HG03571 (cell line): ENCODE measurements around the gene B3GAT1.
"Not testable (repeated sequence)": the region's sequence is repeated elsewhere in the genome, so short reads cannot be mapped to it uniquely, and the experiment has no call there.

Experiments used
- ATAC-seq: cut with Tn5 transposase; IDR thresholded peaks from one replicate; pipeline ENCODE4 v1.9.1; 2021; ENCODE audit not compliant: unreplicated experiment

B3GAT1 gene

DNA sequence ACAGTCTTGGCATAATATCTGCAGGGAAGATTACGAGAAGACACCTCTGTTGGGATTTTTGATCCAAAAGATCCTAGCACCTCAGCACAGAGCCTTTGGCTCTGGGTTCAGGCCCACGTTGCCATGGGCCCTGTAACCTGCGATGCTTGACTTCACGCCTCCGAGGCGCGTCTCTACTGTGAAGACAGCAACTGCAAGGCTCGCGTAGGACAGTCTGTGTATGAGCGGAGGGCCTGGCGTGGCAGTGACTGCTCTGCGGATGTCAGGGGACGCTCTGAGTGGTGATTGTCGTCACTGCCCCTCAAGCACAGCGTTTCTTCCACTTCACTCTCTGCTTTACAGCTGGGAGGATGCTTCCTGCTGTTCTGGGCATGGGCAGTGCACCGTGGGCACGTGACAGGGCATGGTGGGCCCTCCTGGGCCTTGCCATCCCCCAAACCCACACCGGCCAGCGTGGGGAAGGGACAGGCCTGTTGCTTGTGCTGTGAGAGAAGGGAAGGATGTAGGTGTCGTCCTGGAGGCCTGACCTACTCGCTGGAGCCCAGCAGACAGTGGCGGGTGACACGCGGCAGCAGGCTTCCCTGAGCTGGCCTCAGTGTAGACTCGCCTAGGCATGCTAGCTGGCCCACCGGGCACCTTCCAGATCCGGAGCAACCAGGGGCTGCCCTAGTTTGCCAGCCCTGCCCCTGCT is 53.7 kb downstream of the B3GAT1 start:
- no peak for ATAC-seq

DNA sequence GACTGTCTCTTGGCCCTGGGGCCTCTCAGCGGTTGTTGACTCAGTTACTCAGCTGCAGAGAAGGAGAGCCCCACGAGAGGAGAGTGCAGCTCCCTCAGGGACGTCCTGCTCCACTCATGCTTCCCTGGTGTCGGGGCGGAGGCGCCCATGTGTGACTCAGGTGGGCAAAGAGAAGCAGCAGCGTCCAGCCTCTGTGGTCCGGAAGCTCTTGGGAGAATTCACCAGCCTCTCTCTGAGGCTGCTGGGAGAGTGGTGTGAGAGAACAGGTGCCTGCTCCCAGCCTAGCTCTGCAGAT is 54.5 kb downstream of the B3GAT1 start:
- no peak for ATAC-seq

DNA sequence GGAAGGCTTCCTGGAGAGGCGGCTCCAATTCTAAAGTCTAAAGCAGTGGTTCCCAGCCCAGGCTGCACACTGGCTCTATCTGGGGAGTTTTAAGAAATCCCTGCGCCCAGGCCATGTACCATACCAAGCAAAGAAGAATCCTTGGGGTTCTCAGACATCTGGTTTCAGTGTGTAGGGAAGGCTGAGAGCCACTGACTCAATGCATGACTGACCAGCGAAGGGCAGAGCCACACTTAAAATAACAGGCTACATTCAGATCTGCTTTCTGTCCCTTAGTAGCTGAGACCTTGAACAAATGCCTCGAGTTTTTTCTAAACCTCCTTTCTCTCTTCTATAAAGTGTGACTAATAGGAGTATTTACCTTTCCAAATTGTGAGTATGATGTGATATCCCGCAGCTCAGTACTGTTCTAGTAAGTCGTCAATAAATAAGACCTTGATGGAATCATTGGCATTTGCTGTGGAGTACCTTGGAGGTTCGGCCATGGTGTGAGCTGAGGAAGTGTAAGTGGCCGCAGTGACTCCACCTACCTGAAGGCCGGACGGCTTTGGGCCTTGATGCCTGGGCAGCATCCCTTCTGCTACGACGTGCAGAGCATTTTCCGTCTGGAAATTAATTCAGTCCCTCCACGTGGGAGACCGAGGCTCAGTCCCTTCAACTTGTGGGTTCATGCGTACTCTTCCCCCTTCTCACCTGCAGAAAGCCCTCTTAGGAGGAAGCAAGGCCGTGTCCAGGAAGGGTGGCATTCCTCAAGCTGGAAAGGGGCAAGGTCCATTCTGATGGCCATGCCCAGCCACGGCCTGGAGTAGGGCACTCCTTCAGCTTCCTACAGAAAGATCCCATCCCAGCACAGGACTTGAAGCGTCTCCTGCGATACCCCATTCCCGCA is 55.1 kb downstream of the B3GAT1 start:
- ATAC-seq = no peak

DNA sequence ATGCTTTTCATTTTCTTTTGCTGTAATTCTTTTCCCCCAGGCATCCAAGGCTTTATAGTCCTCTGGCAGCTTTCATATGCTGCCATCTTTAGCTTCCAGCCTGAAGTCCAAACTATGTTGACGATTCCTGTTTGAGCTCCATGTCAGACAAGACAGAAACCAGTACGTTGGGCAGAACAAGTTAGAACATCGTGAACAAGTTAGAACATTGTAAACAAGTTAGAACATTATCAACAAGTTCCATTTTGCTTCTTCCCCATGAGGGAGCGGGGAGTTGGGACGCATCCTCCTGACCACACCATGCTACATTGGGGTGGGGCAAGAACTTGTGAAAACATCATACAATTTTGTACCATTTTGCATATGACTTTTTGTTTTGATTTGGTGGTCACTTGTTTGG is 56.4 kb downstream of the B3GAT1 start:
- ATAC-seq = no peak

DNA sequence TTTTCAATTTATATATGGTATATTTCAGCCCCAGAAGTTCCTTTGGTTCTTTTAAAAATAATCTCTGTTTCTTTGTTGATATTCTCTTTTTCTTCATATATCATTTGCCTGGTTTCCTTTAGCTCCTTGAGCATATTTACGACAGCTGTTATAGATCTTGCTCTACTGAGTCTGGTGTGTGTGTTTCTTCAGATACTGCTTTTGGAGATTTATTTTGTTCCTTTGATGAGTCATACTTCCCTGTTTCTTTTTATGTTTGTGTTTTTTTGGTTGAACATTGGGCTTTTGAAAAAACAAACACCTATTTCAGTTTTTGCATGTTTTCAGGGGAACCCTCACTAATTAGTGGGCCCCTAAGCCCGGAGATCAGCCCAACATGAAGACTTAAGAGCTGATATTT is 56.9 kb downstream of the B3GAT1 start:
- no peak for ATAC-seq

DNA sequence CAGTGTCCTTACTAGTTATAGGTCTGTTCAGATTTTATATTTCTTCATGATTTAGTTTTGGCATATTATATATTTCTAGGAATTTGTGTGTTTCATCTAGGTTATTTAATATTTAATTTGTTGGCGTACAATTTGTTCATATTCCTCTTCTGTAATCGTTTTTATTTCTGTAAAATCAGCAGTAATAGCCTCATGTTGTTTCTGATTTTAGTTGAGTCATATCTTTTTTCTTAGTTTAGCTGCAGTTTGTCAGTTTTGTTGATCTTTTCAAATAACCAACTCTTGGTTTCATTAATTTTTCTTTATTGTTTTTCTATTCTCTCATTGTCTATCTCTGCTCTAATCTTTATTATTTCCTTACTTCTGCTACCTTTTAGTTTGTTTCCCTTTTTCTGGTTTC is 59.9 kb downstream of the B3GAT1 start:
- ATAC-seq = no peak

DNA sequence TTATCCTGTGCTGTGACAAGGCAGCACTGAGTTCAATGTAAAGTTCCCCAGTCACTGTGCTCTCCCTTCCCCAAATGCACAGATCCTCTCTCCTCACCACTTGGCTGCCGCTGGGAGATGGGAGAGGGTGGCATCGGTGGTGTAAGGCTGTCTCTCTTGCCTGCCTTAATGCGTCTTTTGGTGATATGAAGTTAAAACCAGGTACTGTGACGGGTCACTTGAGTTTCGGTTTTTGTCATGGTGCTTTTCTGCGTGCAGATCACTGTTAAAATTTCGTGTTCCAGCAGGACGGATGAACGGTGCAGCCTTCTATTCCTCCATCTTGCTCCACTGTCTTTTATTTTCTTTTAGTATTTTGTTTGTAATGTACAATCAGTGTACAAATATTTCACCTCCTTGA is 61.7 kb downstream of the B3GAT1 start:
- ATAC-seq = peak; percentile 77

DNA sequence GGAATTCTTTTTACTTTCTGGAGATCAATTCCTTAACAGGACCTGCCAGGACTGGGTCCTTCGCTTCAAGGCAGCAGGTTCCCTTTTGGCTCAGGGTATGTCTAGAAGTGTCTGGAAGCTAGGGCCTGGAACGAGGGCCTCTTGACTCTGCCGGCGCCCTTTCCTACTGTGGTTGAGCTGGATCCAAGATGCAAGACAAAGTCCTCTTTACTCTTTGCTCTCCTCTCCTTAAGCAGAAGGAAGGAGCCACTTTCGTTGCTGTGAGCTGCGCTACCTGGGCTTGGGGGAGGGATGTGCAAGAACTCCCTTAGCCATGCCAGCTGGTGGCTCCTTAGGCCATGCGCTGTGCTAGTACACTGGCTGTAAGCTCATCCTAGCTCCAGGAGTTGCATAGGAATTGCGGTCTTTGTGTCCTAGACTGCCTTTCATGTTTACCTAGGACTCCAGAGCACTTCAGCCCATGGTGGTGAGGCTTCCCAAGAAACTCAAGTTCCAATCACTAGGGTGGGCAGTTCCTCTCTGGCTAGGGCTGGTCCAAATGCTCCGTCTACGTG is 62.2 kb downstream of the B3GAT1 start:
- ATAC-seq = no peak

DNA sequence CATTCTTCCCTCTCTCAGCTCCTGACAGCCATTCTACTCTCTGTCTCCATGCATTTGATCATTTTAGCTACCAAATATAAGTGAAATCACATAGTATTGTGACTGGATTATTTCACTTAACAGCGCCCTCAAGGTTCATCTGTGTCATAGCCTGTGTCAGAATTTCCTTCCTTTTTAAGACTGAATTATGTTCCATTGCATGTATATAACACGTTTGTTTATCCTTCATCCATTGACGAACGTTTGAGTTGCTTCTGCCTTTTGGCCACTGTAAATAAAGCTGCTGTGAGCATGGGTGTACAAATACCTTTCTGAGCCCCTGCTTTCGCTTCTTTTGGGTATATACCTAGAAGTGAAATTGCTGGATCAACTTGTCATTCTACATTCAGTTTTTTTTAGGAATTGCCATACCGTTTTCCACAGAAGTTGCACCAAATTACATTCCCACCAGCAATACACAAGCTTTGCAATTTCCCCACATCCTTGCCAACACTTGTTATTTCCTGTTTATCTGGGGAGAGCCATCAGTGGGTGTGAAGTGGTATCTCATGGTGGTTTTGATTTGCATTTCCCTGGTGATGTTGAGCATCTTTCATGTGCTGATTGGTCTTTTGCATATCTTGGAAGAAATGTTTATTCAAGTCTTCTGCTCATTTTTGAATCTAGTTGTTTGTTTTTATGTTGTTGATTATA is 62.8 kb downstream of the B3GAT1 start:
- ATAC-seq = no peak

DNA sequence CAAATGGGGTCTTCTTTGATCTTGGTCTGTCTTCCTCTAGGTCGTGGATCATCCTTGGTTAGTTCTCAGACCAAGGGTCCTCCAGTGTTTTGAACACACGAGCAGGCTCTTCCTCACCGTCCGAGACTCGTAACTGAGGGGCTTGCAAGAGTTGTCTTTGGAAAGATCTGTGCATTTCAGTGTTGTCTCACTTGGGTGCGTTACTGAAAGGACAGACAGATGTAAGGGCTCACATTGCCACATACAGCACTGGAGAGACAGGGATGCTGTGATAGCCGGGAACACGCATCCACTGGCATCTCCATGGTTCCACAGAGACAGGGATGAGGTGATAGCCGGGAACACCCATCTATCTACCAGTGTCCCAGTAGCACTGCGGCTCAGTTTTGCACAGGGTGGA is 64.6 kb downstream of the B3GAT1 start:
- no peak for ATAC-seq

DNA sequence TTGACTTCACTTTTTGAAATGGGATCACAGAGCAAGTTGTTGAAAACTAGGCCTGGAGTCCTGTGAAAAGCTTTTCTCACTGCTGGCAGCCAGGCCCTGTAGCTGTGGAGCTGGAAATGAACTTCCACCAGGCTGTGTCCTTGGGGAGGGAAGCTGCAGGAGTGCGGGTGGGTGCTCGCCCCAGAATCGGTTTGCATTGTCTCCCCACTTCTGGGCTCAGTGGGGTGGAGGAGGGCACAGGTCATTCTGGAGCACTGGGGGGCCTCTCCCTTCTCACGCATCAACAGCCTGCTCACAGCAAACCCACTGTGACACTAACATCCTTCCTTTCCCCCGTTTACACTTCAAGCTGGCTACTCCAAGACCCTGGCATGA is 65.1 kb downstream of the B3GAT1 start:
- ATAC-seq = no peak

DNA sequence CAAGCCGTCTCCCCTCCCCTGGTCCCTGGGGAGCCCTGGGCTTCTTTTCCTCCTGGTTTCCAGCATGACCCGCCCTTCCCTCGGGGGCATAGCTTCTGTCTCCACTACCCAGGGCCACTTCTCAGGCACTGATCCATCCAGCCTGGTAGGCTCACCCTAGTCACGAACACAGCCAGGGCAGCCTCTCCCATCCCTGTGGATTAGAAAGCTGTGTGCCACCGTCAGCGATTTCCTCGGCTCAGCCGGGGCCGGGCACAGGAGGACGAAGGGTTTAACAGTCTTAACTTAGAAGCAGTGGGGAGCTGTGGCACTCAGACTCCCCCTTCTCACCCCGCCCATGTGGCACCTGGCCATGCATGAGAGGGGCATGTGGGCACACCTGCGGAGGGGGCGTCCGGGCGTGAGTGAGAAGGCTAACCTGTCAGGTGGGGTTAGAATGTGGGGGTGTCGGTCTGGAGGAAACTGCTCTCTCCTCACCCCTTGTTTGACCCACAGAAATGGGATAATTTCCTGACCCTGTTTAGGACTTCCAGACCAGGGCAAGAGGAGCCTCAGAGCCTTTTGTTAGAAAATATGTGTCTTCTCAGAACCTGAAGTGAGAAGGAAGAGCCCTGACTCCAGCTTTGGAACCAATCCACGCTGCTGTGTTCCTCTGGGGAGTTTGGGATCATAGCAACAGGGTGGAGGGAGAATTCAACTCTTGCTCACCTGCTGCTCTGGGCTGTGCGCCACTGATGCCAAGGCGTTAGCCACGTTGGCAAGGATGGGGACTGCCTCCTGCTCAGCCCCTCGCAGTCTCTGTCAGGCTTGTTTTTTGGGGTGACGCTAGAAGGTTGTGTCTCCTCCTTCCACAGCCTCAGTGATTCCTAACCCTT is 65.7 kb downstream of the B3GAT1 start:
- ATAC-seq = no peak

DNA sequence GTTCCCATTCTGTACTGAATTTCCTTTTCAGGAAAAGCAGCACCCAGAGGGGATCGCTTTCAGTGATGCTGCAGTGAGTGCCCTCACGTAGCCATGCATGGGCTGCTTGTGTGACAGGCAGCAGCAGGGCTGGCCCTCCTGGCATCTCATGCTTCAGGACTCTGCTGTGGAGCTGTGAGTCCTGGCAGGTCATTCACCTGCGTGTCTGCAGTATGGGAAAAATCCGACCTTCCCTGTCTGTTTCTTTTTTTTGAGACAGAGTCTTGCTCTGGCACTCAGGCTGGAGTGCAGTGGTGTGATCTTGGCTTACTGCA is 66.8 kb downstream of the B3GAT1 start:
- no peak for ATAC-seq

DNA sequence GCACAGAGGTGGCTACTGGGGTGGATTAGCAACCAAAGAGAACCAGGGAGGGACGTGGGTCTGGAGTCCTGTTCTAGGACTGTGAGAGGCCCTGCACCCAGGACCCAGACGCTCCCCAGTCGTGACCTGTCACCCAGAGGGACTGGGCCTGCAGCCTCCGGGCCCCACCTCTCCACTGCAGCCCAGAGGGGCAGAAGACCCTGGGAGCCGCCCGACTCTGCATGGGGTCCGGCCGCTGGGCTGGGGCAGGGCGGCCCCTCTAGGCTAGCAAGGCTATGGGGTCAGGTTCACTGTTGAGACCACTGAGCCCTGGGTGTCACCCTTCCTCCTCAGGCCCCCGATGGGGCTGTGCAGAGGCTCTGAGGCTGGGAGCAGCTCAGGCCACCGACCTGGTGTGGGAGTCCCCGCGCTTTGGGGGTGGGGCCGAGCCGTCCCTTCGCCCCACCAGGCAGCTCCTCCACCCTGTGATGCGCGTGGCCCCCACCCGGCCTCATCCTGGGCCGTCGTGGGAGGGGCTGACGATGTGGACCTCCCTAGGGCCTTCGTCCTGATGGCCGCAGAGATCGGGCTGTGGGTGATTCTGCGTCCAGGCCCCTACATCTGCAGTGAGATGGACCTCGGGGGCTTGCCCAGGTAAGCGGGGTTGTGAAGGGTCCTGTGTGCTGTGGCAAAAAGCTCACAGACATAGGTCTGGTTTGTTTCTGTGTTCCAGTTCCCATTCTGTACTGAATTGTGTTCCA is 67.4 kb downstream of the B3GAT1 start:
- not testable (repeated sequence) for ATAC-seq

DNA sequence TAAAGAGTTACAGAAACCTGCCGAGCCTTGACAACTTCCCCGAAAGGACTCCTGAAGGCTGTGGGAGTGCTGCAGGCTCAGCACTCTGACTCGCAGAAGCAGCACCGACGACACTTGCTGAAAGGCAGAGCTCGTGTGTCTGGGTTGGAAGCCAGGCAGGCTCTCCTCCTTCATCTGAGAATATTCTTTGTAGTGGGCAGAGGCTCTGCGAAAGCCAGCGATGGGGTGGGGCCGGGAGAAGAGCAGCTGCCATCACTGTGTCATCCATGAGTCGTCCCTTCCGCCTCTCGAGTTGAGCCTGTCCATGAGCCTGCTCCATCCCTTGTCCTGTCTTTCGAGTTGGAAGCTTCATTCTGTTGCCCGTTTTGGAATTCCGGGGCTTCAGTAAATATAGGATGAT is 68.4 kb downstream of the B3GAT1 start:
- no peak for ATAC-seq

DNA sequence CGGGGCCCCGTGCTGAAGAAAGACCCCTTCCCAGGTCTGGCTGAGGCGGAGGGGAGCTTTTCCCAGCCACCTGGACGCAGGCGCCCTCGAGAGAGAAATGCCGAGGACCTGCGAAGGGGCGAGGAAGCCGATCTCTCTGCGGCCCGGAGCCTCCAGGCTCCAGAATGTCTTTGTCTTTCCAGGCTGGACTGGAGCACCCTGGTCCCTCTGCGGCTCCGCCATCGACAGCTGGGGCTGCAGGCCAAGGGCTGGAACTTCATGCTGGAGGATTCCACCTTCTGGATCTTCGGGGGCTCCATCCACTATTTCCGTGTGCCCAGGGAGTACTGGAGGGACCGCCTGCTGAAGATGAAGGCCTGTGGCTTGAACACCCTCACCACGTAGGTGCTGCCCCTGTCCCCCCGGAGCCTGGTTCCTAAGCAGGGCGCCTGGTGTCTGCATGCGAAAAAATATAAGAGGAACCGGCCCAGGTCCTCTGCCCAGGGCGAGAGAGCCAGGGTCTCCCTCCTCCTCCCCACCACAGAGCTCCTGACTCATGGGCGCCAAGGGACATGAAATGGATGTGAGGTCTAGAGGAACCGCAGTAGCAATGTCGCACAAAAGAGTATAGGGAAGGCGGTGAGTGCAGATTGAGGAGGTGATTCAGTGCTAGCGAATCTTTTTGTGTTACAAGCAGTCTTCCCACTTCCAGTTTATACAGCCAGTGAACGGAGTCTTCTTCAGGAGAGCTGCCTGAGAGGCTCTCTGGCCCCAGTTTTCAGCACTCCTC is 69.3 kb downstream of the B3GAT1 start:
- no peak for ATAC-seq

DNA sequence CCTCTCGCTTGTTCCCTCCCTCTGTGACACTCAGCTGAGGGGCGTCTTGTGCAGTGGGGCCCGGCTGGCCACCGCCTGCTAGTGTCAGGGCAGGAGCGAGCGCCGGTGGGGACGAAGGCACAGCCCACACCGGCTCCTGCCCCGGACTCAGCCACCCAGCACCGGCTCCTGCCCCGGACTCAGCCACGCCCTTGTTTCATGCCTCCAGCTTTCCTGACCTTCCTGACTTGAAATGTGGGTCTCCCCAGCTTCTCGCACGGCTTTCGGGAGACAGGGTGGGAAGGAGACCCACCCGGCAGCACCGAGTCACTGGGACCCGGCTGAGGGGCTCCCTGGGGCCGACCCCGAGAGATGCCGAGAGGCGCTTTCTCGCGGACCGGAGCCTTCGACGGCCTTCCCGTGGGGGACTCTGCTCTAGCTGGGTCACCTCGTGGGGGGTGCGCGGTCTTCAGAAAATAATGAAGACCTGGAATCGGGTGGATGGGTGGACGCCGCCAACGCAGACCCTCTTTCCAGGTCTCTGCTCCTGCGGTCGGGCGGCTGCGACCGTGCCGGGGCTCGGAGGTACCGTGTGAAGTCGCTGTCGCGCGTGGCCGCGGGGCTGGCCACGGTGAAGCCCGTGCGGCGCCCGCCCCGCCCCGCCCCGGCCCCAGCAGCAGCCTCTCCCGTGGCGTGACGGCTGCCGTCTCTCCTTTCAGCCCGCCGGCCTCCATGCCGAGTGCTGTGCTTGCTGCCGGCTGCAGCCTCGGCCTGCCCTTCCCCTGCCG is 70.1 kb downstream of the B3GAT1 start:
- ATAC-seq = no peak

DNA sequence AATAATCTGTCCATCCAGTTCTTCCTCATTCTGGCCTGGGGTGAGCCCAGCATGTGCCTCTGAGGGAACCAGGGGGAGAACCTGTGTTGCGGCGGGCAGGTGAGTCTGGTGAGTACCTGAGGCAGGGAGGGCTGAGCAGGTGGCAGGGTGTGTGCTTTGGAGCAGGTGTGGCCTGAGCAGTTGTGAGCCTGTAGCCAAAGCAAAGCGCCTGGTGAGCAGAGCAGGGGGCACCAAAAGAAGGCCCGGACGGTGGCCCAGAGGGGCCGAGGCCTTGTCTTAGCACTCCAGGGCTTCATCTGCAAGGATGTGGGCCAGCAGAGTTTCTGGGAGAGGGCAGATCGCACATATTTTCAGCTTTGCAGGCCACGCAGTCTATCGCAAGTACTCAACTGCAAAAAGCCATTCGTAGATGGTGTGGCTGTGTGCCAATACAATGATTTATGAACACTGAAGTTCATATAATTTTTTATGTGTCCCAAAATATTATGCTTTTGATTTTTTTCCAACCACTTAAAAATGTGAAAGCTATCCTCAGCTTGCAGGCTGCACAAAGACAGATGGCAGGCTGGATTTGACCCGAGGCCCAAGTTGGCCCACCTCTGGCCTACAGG is 71.6 kb downstream of the B3GAT1 start:
- no peak for ATAC-seq
